Measurements from ENCODE around the gene TBL2.
"Not testable (repeated sequence)": the region's sequence is repeated elsewhere in the genome, so short reads cannot be mapped to it uniquely, and the experiment has no call there.

The TBL2 gene

GRCh38 chr7:73557108-73557396 lies 21.3 kb downstream of the TBL2 start:
- peak overlapping the region; percentile 86 for H3K4me3 ChIP-seq (ENCODE audit: low read length)
- H3K27me3 ChIP-seq (ENCODE audit: control insufficient read depth, insufficient read depth, low read length), result no peaks in the 10 kb centered on the region
- peak overlapping the region; percentile 42 for H3K9ac ChIP-seq (ENCODE audit: low read length)
- H3K36me3 ChIP-seq (ENCODE audit: control insufficient read depth, insufficient read depth, low read length), result peaks cover 11% of the 10 kb centered on the region
- H3K27ac ChIP-seq (ENCODE audit: low read depth, low read length), result peak overlapping the region; percentile 100
- H3K4me1 ChIP-seq (ENCODE audit: control insufficient read depth, insufficient read depth, low read length), result peaks cover 11% of the 10 kb centered on the region

- H3K36me3 ChIP-seq (ENCODE audit: control insufficient read depth, insufficient read depth, low read length), result peaks cover 12% of the 10 kb centered on the region
- H3K4me1 ChIP-seq (ENCODE audit: control insufficient read depth, insufficient read depth, low read length), result peaks cover 11% of the 10 kb centered on the region
- peak overlapping the region; percentile 62 for H3K9ac ChIP-seq (ENCODE audit: low read length)
- H3K27me3 ChIP-seq (ENCODE audit: control insufficient read depth, insufficient read depth, low read length), result no peaks in the 10 kb centered on the region
- peak overlapping the region; percentile 90 for H3K27ac ChIP-seq (ENCODE audit: low read depth, low read length)
- peak overlapping the region; percentile 86 for H3K4me3 ChIP-seq (ENCODE audit: low read length)
Measured at GRCh38 chr7:73556208-73557107, 21.9 kb downstream of the TBL2 start.

GRCh38 chr7:73555411-73555982 lies 22.9 kb downstream of the TBL2 start:
- Histone ChIP-seq H3K27ac (ENCODE audit: low read depth, low read length) (peak overlapping the region; percentile 90), H3K4me3 (ENCODE audit: low read length) (peak overlapping the region; percentile 86), H3K9ac (ENCODE audit: low read length) (no peak overlapping the region), H3K36me3 (ENCODE audit: control insufficient read depth, insufficient read depth, low read length) (peaks cover 18% of the 10 kb centered on the region), H3K27me3 (ENCODE audit: control insufficient read depth, insufficient read depth, low read length) (no peaks in the 10 kb centered on the region), H3K4me1 (ENCODE audit: control insufficient read depth, insufficient read depth, low read length) (peaks cover 11% of the 10 kb centered on the region)

- peaks cover 25% of the 10 kb centered on the region for H3K36me3 ChIP-seq (ENCODE audit: control insufficient read depth, insufficient read depth, low read length)
- H3K4me1 ChIP-seq (ENCODE audit: control insufficient read depth, insufficient read depth, low read length); H3K27ac ChIP-seq (ENCODE audit: low read depth, low read length): not testable (repeated sequence)
Measured at GRCh38 chr7:73550093-73550492, 28.3 kb downstream of the TBL2 start.

GRCh38 chr7:73549176-73549575 lies 29.2 kb downstream of the TBL2 start:
- no peak overlapping the region for H3K9ac ChIP-seq (ENCODE audit: low read length)
- H3K27ac ChIP-seq (ENCODE audit: low read depth, low read length), result no peak overlapping the region
- peaks cover 25% of the 10 kb centered on the region for H3K36me3 ChIP-seq (ENCODE audit: control insufficient read depth, insufficient read depth, low read length)

More at GRCh38 chr7:73550093-73550492, 28.3 kb downstream of the TBL2 start:
- H3K4me3 ChIP-seq (ENCODE audit: low read length); H3K9ac ChIP-seq (ENCODE audit: low read length); H3K27me3 ChIP-seq (ENCODE audit: control insufficient read depth, insufficient read depth, low read length): not testable (repeated sequence)

GRCh38 chr7:73547841-73548240 lies 30.5 kb downstream of the TBL2 start:
- Histone ChIP-seq H3K27me3 (ENCODE audit: control insufficient read depth, insufficient read depth, low read length) (no peaks in the 10 kb centered on the region), H3K9ac (ENCODE audit: low read length) (no peak overlapping the region), H3K36me3 (ENCODE audit: control insufficient read depth, insufficient read depth, low read length) (peaks cover 25% of the 10 kb centered on the region), H3K27ac (ENCODE audit: low read depth, low read length) (no peak overlapping the region), H3K4me1 (ENCODE audit: control insufficient read depth, insufficient read depth, low read length) (no peaks in the 10 kb centered on the region), H3K4me3 (ENCODE audit: low read length) (no peak overlapping the region)

More at GRCh38 chr7:73549176-73549575, 29.2 kb downstream of the TBL2 start:
- no peaks in the 10 kb centered on the region for H3K4me1 ChIP-seq (ENCODE audit: control insufficient read depth, insufficient read depth, low read length)
- no peaks in the 10 kb centered on the region for H3K27me3 ChIP-seq (ENCODE audit: control insufficient read depth, insufficient read depth, low read length)
- no peak overlapping the region for H3K4me3 ChIP-seq (ENCODE audit: low read length)

GRCh38 chr7:73544678-73545077 lies 33.7 kb downstream of the TBL2 start:
- H3K27ac ChIP-seq (ENCODE audit: low read depth, low read length), result no peak overlapping the region
- H3K9ac ChIP-seq (ENCODE audit: low read length), result no peak overlapping the region
- no peaks in the 10 kb centered on the region for H3K27me3 ChIP-seq (ENCODE audit: control insufficient read depth, insufficient read depth, low read length)
- peaks cover 6% of the 10 kb centered on the region for H3K4me1 ChIP-seq (ENCODE audit: control insufficient read depth, insufficient read depth, low read length)
- H3K4me3 ChIP-seq (ENCODE audit: low read length), result no peak overlapping the region
- H3K36me3 ChIP-seq (ENCODE audit: control insufficient read depth, insufficient read depth, low read length), result peaks cover 32% of the 10 kb centered on the region

- peak overlapping the region; percentile 27 for H3K27ac ChIP-seq (ENCODE audit: low read depth, low read length)
- no peak overlapping the region for H3K4me3 ChIP-seq (ENCODE audit: low read length)
- peaks cover 6% of the 10 kb centered on the region for H3K4me1 ChIP-seq (ENCODE audit: control insufficient read depth, insufficient read depth, low read length)
- peaks cover 46% of the 10 kb centered on the region for H3K36me3 ChIP-seq (ENCODE audit: control insufficient read depth, insufficient read depth, low read length)
- no peak overlapping the region for H3K9ac ChIP-seq (ENCODE audit: low read length)
- H3K27me3 ChIP-seq (ENCODE audit: control insufficient read depth, insufficient read depth, low read length), result no peaks in the 10 kb centered on the region
Measured at GRCh38 chr7:73541722-73542121, 36.7 kb downstream of the TBL2 start.

- H3K9ac ChIP-seq (ENCODE audit: low read length), result no peak overlapping the region
- H3K4me3 ChIP-seq (ENCODE audit: low read length), result no peak overlapping the region
- H3K27ac ChIP-seq (ENCODE audit: low read depth, low read length), result no peak overlapping the region
- peaks cover 51% of the 10 kb centered on the region for H3K36me3 ChIP-seq (ENCODE audit: control insufficient read depth, insufficient read depth, low read length)
- no peaks in the 10 kb centered on the region for H3K27me3 ChIP-seq (ENCODE audit: control insufficient read depth, insufficient read depth, low read length)
- H3K4me1 ChIP-seq (ENCODE audit: control insufficient read depth, insufficient read depth, low read length), result peaks cover 6% of the 10 kb centered on the region
Measured at GRCh38 chr7:73539709-73540108, 38.7 kb downstream of the TBL2 start.

- not testable (repeated sequence) for H3K4me3 ChIP-seq (ENCODE audit: low read length); H3K27me3 ChIP-seq (ENCODE audit: control insufficient read depth, insufficient read depth, low read length); H3K4me1 ChIP-seq (ENCODE audit: control insufficient read depth, insufficient read depth, low read length); H3K9ac ChIP-seq (ENCODE audit: low read length); H3K27ac ChIP-seq (ENCODE audit: low read depth, low read length)
- H3K36me3 ChIP-seq (ENCODE audit: control insufficient read depth, insufficient read depth, low read length), result peaks cover 48% of the 10 kb centered on the region
Measured at GRCh38 chr7:73538510-73538909, 39.9 kb downstream of the TBL2 start.

- Histone ChIP-seq H3K9ac (ENCODE audit: low read length) (no peak overlapping the region), H3K27ac (ENCODE audit: low read depth, low read length) (no peak overlapping the region), H3K4me1 (ENCODE audit: control insufficient read depth, insufficient read depth, low read length) (peaks cover 3% of the 10 kb centered on the region), H3K27me3 (ENCODE audit: control insufficient read depth, insufficient read depth, low read length) (no peaks in the 10 kb centered on the region), H3K4me3 (ENCODE audit: low read length) (no peak overlapping the region), H3K36me3 (ENCODE audit: control insufficient read depth, insufficient read depth, low read length) (peaks cover 40% of the 10 kb centered on the region)
Measured at GRCh38 chr7:73537051-73537450, 41.3 kb downstream of the TBL2 start.

GRCh38 chr7:73536479-73536878 lies 41.9 kb downstream of the TBL2 start:
- H3K27ac ChIP-seq (ENCODE audit: low read depth, low read length), result no peak overlapping the region
- peaks cover 34% of the 10 kb centered on the region for H3K36me3 ChIP-seq (ENCODE audit: control insufficient read depth, insufficient read depth, low read length)
- H3K4me1 ChIP-seq (ENCODE audit: control insufficient read depth, insufficient read depth, low read length), result no peaks in the 10 kb centered on the region
- no peak overlapping the region for H3K9ac ChIP-seq (ENCODE audit: low read length)
- no peak overlapping the region for H3K4me3 ChIP-seq (ENCODE audit: low read length)
- H3K27me3 ChIP-seq (ENCODE audit: control insufficient read depth, insufficient read depth, low read length), result no peaks in the 10 kb centered on the region

GRCh38 chr7:73535918-73536317 lies 42.5 kb downstream of the TBL2 start:
- H3K36me3 ChIP-seq (ENCODE audit: control insufficient read depth, insufficient read depth, low read length), result peaks cover 34% of the 10 kb centered on the region

More at GRCh38 chr7:73535918-73536317, 42.5 kb downstream of the TBL2 start:
- H3K27ac ChIP-seq (ENCODE audit: low read depth, low read length); H3K4me1 ChIP-seq (ENCODE audit: control insufficient read depth, insufficient read depth, low read length); H3K4me3 ChIP-seq (ENCODE audit: low read length); H3K9ac ChIP-seq (ENCODE audit: low read length); H3K27me3 ChIP-seq (ENCODE audit: control insufficient read depth, insufficient read depth, low read length): not testable (repeated sequence)
